HG03342 (cell line): ENCODE results near the gene STK32A.
"Not testable (repeated sequence)": the region's sequence is repeated elsewhere in the genome, so short reads cannot be mapped to it uniquely, and the experiment has no call there.

Experiments
- ATAC-seq: cut with Tn5 transposase; IDR thresholded peaks from one replicate; pipeline ENCODE4 v1.9.1; 2021; ENCODE audit warnings: mild to moderate bottlenecking, moderate library complexity; ENCODE audit not compliant: unreplicated experiment

STK32A gene

DNA sequence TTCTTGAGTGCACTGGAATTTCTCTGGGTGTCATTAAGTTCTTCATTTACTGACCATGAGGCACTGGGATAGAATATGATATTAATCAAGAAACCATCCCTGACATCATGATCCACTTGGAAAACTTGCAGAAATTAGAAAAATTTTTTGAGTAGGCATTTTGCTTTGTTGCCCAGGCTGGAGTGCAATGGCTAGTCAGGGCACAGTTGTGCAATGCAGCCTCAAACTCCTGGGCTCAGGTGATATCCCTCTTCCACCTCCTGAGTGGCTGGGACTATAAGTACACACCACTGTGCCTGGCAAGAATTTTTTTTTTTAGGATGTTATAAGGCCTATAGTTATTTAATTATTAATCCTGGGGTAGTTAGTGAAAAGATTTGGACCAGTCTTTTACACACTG lies 106.5 kb downstream of the STK32A start:
- no peak for ATAC-seq

DNA sequence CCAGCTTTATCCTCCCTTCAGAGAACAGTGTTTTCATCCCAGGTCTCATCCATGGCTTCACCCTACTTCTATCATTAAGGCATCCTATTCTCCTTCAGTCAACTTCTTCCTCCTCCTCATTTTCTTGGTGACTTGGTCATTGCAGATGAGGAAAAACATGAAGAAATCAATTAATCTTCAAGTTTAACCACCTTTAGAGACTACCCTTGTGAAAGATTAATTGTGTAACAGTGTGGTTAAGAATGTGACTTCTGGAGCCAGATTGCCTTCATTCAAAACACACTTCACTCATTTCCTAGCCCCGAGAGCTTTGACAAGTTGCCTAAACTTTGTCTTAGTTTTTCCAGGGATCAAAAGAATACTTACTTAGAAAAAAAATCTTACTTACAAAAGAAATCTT lies 110.0 kb downstream of the STK32A start:
- ATAC-seq: no peak

DNA sequence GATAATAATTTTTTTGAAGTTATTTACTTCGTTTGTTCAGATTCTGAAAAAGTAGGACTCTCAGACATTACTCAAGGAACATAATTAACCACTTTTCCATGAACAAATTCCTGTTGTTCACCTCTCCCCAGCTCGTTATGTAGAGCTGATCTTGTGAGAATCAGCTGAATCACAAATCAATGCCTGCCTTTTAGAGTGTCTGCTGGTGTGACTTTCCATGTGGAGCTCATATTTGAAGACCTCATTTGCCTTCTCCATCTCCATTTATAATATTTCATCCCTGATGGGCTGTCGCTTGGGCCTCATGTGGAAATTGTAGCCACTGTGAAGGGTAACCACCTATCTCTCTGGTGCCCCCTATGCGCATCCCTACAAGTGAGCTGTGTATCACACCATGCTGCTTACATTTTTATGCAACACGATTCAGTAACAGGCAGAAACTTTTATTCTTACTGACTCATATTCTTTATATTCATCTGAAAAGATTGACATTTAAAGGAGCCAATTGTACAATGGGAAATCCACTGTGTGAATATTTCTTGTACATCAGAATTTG lies 111.3 kb downstream of the STK32A start:
- ATAC-seq: no peak

DNA sequence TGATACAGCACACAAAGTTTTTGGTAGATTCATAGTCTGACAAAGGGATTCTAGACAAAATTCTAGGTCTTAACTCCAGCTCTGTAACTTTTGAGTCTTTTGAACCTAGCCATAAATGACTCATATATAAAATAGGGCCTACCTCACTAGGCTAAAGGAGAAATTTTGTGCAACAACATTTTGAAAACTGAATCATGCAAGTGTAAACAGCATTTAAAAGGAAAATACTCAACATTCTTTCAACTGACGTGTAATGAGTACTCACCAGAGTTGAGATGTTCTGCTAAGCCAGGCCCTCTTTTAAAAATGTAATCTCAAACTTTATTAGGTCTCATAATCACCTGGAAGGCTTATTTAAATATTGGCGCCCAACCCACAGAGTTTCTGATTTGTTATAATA lies 113.2 kb downstream of the STK32A start:
- ATAC-seq: no peak

DNA sequence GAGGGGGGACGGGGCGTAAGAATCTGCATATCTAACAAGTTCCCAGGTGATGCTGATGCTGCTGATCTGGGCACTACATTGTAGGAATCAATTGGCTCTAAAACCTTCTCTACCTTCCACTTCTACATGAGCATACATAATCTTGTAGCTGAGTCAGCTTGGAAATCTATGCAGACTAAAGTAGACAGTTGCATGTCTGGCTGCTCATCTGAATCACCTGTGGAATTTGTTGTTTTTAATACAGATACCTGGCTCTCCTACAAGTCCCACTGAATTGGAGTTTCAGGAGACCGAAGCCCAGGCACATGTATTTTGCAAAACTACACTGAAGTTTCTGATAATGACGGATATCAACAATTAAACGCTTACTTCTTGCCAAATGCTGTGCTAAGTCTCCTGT lies 113.6 kb downstream of the STK32A start:
- no peak for ATAC-seq

DNA sequence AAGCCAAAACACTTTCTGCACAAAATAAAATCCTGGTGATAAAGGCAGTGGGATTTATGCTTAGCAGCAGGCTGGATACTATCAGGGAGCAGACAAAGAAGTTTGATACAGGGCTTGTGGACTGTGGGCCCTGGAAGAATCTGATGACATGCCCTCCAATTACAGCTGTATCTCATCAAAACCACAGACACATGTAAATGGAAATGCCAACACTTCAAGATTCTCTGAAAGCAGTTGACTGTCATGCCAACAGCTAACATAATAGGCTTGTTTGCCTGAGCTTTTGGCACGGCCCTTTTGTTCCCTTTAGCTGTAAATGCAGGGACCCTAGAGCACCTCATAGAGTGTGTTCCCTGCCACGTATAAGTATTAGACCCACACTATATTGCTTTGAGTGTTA lies 114.4 kb downstream of the STK32A start:
- ATAC-seq: no peak

DNA sequence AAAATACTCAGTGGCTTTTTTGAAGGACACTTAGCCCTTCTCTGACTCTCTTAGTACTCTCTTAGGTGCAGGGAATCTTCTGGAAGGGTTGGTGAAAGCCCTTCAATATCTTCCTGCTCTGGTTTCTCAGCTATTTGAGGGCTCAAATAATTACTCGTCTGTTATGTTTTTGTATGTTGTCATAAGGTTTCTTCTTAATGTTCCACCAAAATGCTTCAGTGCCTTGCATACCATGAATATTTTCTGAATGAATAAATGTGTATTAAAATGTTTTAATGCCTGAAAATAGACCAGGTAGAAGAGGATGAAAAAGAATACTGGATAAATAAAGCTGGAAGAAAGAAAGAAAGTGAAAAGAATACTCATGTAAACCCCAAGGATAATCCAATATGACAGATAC lies 124.3 kb downstream of the STK32A start:
- no peak for ATAC-seq

DNA sequence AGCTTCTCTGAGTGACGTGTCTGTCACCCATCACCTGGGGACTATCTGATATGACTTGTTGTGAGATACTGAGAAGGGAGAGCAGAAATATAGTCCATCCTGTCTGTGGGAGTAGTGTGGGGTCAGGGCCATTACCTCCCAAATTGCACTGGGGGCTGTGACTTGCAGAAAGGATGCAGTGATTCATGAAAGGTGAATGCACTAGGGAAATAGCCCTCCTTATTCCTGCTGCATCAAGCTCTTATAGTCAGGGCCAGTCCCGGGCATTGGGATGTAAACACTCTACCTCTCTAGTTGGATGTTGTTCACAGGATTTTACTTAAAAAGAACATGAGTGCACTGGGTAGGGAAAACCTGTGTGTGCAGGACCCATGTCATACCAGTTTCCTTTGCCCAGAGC lies 124.8 kb downstream of the STK32A start:
- ATAC-seq: no peak

DNA sequence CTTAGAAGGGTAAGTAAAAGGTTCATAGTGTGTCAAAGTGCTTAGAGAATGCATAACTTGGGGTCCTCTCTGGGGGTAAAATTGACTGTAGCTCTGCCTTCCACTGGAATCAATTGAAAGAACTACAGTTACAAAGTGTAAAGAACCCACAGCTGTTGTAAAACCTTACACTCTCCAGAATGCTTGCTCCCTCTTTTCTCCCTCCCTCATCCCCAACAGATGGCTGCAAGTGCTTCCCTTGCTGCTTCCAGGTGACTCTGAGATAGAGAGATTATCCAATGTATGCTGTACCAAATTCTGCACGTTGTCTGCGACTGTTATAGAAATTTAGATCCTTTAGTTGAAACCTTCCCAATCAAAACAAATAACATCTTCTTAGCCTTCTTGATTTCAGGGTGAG lies 126.0 kb downstream of the STK32A start:
- ATAC-seq: no peak

DNA sequence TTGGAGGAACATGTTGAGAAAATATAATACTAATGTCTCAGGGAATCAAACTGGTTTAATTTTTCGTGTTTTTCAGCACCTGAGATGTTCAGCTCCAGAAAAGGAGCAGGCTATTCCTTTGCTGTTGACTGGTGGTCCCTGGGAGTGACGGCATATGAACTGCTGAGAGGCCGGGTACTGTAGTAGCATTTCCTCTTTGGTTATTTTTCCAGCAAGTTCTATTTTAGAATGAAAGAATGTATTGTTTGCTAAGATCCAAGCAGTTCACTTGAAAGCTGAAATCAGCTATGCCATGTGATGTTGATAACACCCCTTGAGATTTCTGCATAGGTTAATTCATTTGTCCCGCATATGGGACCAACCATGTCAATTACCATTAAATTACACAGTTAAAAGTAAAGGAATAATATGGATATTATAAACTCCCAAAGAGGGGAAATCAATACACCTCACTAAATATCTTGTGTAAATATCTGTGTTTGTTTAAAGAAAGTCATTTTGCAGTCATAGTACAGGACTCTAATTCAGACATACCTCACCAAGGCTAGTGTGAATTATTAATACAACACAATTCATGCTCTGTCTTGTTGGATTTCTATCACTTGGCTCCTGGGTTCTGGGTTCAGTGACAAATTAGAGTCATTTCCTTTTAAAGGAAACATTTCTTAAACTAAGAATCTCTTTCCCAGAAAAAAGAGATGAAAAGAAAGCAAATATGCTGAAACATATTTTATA lies 126.8 kb downstream of the STK32A start:
- ATAC-seq: no peak

DNA sequence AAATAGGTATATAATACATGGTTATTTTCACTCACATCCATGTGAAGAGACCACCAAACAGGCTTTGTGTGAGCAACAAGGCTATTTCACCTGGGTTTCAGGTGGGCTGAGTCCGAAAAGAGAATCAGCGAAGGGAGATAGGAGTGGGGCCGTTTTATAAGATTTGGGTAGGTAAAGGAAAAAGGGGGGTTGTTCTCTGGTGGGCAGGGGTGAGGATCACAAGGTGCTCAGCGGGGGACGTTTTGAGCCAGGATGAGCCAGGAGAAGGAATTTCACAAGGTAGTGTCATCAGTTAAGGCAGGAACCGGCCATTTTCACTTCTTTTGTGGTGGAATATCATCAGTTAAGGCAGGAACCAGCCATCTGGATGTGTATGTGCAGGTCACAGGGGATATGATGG lies 132.6 kb downstream of the STK32A start:
- not testable (repeated sequence) for ATAC-seq

DNA sequence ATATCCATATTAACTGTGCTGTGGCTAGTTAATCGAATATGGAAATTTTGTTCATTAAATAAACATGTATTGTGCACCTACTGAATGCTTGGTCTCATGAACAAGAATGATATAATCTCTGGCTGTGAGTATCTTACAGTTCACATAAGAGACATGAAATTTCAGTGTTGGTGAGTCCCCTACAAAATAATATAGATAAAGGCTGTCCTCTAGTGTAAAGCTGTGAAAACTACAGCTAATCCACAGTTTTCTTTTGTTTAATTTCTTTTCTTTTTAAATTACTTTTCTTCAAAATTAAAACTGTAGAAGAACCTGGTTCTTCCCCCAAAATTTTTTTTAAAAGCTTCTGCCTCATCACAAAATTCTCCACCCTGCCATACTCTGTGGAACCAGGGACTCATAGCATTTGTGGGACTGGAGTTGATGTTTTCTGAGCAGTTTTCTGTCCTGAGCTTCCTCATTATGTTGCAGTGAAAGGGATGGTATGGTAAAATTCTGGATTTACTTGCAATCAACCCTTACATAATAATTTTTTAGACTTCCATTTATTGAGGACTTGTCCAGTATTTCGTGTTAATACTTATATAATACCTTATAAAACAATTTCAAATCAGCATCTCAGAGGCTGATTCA lies 135.0 kb downstream of the STK32A start:
- ATAC-seq: no peak

DNA sequence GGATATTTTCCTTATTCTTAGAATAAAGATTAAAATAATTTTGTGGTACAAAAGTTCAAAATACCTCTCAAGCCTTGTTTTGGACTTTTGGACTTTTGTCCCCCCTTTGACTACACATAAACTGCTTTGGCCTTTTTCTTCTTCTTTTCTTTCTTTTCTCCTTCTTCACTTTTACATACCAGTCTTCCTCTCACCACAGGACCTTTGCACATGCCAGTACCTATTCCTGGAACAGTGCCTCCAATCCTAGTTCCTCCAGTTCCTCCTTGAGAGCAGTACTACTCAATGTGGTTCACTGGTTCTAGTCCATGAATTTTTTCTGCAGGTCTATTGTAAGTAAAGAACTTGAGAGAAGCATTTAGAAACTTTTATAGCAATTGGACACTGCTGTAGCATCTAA lies 136.5 kb downstream of the STK32A start:
- no peak for ATAC-seq

DNA sequence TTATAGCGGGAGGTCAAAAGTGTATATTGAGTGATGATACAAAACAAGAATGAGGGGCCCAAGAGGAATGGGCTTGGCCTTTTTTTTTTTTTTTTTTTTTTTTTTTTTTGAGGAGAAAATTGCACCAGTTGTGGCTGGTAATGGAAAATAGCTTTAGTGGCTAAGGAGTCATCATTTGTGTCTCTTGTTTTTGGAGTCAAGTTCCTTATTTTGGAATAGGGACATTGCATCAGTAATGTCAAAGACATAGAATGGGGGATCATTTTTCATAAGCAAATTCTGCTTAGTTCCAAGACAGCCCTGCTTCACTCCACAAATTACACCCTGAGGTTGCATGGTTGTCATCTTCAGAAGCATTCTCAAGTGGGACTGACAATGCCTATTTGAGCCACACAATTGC lies 137.4 kb downstream of the STK32A start:
- ATAC-seq: no peak

DNA sequence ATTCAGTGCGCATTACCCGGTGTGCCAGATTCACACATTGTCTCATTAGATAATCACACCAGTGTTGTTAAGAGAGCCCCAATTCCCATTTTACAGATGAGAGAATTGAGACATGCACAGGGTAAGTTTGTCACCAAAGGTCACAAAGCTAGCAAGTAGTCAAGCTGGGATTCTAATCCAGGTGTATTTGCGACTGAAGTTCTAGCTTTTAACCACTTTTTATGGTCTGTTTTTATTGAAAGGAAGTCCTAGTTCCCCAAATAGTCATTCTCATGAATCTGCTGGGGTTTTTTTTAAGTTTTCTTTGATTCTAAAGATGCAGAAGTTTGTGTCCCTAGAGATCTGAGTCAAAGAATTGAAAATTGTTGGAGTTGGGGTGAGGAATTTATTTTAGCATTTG lies 138.5 kb downstream of the STK32A start:
- ATAC-seq: no peak

DNA sequence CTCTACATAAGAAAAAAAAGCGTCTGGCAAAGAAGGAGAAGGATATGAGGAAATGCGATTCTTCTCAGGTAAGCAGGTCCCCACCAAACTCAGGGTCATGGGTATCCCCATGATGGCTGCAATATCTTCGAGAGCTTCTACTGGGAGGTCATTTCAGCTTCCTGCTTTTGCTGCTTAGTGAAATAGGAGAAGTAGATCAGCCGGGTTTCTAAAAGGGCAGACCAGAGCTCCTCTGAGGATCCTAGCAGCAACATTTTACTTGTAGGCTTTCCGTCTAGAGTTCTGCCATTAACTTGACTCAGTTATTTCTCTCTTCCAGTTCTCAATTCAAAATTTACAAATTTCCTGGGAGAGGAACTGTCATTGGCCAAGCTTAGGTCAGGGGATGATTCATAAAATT lies 140.3 kb downstream of the STK32A start:
- ATAC-seq: no peak

DNA sequence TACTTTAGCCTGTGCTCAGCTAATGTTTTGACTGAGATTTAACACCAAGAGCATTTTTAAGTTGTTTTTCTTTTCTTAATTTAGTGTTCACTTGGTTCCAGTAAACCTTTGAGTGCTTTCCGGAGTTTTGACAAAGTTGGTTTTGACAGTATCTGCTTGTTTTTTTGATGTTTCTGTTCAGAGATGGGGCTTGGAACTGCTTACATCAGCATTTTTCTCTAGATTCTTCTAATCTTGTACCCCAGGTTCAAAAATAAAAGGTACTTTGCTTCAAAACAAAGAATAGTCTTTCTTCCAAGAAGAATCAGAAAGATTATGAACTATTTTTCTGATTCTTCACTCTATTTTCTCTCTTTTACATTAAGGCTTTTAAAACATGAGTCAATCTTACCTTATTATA lies 142.9 kb downstream of the STK32A start:
- no peak for ATAC-seq

DNA sequence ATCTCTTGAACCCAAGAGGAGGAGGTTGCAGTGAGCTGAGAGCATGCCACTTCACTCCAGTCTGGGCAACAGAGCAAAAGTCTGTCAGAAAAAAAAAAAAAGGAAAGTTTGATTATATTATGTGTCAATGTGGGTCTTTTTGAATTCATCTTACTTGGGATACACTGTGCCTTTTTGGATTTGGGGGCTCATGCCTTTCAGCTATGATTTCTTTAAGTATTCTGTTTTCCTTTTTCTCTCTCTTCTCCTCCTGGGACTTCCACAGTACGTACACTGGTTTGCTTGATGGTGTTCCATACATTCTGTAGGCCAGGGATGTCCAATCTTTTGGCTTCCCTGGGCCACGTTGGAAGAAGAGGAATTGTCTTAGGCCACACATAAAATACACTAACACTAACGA lies 146.7 kb downstream of the STK32A start:
- ATAC-seq: no peak

DNA sequence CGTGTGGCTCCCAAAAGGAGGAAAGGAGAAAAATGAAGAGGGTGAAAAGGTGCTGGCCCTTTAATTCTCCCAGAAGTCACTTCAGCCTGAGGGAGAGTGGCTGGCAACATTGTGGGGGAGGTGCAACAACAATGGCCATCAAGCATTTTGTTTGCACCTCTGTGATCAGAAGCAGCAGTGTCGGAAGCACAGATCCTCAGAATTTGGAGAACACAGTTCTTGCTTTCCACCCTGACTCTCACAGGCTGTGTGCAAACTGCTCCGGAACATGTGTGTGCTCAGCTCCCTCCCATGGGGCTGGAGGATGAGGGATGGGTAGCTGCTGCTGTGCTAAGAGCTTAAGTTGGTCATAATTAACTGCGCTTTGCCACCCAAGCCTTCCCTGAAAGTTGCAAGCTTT lies 147.9 kb downstream of the STK32A start:
- no peak for ATAC-seq

DNA sequence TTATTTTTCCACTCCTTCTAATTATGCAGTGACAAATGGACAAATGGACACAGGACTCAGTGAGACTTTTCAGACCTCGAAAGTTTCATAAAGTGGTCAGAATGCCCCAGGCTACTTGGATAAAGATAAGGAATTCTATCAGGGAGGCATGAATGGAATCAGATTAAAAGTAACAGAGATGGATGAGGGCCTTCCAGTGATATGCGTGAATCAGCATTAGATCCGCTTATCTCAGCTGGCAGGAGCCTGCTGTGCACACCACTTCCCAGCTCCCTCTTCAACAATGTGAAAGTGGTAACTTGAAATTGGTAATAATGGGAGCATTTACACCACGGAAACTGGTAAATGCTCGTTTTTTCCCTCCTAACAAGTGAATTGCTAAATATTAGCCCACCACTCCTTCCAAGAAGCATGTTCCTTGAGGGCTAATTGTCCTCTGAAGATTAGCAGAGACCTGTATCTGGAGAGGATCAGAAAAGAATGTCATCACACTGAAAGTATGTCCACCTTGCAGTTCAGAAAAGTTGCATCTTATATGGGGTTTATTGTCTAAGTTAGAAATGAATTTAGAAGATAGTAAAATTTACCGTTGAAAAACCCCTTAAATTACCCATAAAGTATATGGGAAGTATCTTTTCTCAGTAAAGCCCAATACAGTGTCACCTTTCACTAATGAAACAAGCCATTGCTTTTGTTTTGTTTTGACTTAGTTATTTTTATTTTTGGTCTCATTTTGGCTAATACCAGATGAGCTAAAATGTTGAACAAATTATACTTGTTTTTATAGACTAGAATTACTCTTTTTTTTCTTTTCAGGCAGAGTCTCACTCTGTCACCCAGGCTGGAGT lies 149.7 kb downstream of the STK32A start:
- ATAC-seq: no peak

DNA sequence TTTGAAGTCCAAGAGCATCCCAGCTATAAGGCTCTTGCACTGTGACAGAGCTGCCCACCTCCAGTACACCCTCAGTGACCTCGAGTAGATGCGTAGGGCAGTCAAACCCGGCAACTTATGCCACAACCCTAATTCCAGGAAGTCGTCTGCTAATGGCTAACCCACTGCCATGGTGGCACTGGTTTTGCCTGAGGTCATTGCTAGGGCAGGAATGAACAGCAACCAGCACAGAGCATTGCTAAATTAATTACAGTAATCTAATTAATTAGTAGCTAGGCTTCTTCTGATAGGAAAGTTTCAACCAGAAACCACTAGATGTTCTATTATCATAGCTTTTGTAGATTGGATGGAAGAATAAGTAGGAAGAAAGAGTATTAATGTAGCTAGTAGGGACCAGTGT lies 152.3 kb downstream of the STK32A start:
- ATAC-seq: no peak
